ENCODE data around the gene MAP3K1.

DNA sequence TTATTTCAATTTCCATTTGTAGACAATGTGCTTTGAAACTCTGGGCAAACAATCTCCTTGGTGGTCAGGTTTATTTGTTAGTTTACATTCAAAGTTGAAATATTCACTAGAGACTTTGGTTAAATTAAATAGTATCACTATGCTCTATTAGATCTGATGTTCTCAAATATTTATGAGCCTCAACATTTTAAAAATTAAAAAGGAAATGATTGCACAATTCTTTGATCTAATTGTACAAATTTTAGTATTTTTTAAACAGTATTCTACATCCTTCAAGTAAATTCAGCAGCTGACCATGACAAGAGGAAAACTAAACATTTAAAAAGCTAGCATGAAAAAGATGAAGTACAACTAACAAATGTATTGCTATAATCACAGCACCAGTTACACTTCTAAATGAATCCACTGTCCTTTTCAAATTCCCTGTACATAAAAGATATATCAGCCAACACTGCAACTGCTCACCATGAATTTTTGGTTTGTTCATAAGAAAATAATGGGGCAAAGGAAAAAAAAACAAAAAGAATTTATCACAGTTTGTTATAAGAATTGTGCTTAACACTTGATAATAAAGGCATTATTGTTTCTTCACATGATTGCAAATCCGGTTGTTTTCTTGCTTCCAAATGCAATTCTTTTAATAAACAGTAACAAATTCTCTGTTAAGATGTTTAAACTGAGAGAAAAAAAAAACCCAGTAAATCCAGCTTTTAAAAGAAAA lies 104.8 kb downstream of the MAP3K1 start:
- TF ChIP-seq CTCF (conservative IDR thresholded peaks at IDR 0.05; ENCODE audit: low read depth, low read length), result no peak
- TF ChIP-seq EZH2 (IDR thresholded peaks at IDR 0.05; ENCODE audit: low read length, unreplicated experiment), result no peak
